ENCODE data around the gene U2AF2.

GRCh38 chr19:55704494-55705245 is 49.8 kb downstream of the U2AF2 start:
- no peak for TF ChIP-seq CTCF (conservative IDR thresholded peaks at IDR 0.05)
- no peak for TF ChIP-seq EZH2 (IDR thresholded peaks at IDR 0.05; ENCODE audit: low read depth)
